GM18870 (cell line): Measurements from ENCODE around the gene TRPC4.

Source experiments
- ATAC-seq: cut with Tn5 transposase; IDR thresholded peaks from one replicate; pipeline ENCODE4 v1.9.1; 2021; ENCODE audit warnings: moderate library complexity; ENCODE audit not compliant: unreplicated experiment

The TRPC4 gene

GRCh38 chr13:37663724-37664123, 205.8 kb downstream of the TRPC4 start:
- no peak for ATAC-seq

- ATAC-seq: no peak
Measured at GRCh38 chr13:37662624-37663023, 206.9 kb downstream of the TRPC4 start.

- ATAC-seq: no peak
Measured at GRCh38 chr13:37657956-37658355, 211.6 kb downstream of the TRPC4 start.

- no peak for ATAC-seq
Measured at GRCh38 chr13:37657134-37657533, 212.4 kb downstream of the TRPC4 start.

GRCh38 chr13:37656247-37656940, 213.2 kb downstream of the TRPC4 start:
- no peak for ATAC-seq

DNA sequence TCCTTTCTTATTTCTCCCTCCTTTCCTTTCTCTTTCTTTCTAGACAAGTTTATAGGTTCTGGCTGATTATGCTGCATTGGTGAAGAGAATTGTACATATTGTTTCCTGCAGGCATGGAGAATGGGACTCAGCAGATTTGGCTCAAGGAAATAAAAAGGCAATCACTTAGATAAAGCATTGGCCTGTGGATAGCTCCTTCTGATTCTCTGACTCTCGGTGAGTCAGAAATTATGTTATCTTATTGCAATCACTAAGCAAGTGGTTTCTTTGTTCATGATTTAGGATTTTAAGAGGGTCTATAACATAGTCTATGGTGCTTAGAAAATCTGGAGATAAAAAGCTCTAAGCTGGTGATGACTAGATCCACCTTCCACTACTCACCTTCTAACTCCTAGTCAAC, 217.0 kb downstream of the TRPC4 start:
- no peak for ATAC-seq

GRCh38 chr13:37651891-37652290, 217.7 kb downstream of the TRPC4 start:
- no peak for ATAC-seq

DNA sequence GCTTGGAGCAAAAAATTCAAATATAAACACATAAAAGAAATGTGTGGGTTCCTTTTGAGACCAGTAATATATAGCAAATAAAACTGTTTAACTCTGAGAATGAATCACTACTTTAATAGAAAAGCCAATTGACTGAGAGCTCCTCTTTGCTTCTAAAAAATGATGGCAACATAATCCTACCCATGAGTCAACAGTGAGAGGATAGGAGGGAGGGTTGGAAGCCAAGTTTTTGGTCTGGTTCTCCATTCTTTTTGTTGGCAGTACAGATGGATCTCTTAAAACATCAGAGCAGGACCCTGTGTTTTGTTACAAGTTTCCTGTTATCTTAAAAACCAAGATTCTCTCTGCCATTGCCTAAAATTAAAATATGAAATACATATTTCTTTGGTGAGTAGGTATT, 221.0 kb downstream of the TRPC4 start:
- no peak for ATAC-seq

DNA sequence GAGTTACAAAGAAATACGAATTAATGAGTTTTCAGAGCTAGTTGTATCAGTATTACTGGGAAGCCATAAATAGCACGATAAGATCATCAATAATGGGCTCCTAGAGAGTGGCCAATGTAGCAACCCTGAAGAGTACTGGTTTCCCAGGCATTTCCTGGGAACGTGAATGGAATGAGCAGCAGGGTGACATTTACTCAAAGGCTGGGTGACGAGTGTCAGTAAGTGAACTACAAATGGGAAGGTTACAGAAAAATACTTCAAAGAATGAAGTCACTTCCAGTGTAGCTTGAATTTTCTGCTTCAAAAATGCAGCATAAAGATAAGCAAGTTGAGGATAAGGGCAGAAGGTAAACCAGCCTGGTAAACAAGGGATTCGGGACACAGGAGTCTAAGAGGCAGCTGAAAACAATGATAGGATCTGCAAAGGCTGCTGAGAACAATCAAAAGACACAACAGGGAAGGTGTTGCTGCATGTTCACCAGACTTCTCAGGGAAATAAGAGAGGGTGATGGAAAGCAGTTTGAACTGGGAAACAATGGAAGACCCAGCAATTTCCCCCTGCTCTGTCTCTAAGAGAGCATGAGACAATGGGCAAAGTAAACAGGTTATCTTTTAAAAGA, 222.4 kb downstream of the TRPC4 start:
- ATAC-seq: no peak

GRCh38 chr13:37646531-37646930, 223.0 kb downstream of the TRPC4 start:
- ATAC-seq: no peak

- ATAC-seq: no peak
Measured at GRCh38 chr13:37645181-37645740, 224.3 kb downstream of the TRPC4 start.

GRCh38 chr13:37641391-37641790, 228.2 kb downstream of the TRPC4 start:
- ATAC-seq: no peak

- ATAC-seq: no peak
Measured at GRCh38 chr13:37640499-37640898, 229.1 kb downstream of the TRPC4 start.

DNA sequence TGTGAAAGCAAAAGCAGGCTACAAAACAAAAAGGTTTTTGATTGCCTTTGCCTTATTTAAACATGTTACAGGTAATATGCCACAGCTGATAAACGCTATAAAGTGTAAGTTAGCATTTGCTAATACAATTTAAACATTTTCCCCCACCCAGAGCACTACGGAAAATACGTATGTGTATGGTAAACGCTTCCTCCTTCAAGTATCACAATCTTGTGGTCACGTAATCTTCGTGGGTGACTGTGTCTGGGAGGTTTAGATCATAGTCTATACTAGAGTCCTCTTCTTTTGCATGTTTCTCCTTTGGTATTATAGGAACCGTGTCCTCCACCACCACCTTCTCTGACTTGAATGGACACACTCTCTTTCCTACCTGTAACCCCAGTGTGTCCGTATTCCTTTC, 232.9 kb downstream of the TRPC4 start:
- ATAC-seq: no peak

GRCh38 chr13:37632294-37632693, 237.3 kb downstream of the TRPC4 start:
- no peak for ATAC-seq

- no peak for ATAC-seq
Measured at GRCh38 chr13:37627428-37627827, 242.1 kb downstream of the TRPC4 start.

- ATAC-seq: no peak
Measured at GRCh38 chr13:37621811-37622361, 247.7 kb downstream of the TRPC4 start.

DNA sequence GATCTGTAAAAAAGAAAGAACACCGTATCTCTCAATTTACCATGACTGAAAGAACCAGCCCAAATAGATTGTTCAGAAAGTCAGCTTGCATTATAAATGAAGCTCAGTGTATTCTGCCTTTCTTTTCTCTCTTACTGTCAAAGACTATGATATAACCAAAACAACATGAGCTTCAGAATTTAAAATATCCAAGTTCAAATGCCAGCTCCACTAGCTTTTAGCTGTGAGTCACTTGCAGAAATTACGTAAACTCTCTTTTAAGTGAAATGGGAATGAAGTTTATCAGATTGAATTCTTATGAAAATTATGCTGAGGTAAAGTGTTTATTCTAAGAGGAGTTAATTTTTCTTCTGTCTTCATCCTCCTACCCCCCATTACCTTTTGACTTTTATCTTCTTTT, 251.0 kb downstream of the TRPC4 start:
- no peak for ATAC-seq

DNA sequence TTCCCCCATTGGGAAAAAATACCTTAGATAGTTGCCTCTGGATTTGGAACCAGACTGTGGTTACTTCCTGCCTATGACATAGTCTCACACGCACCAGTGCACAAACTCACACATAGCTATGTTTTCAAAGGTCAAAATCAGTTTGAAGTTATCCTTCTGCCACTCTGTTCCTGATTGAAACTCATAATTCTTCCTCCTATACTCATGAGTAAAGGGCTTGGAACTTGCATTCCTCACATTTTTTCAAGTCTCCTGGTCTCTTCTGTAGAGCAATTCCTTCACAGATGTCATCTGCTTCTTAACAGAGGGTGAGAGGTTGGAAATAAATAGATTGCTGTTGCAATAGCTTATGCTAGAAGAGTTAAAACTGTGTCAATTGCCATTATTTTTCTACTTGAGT, 252.4 kb downstream of the TRPC4 start:
- ATAC-seq: no peak

DNA sequence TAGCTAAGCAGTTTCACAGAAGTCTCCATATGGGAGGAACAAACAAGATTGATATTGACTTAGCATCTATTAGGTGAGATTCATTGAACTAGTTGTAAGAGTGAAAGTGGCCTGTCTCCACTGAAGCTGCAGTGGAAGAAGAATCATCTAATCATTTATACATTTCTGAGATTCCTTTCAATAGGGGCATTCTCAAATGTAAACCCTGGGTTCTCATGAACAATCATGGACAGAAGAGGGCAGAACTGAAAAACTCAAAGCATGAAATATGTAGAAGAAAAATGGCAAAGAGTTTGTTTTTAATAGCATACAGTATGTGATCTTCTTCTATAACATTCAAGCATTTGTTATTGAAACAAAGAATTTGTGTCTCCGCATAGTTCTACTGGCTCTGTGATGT, 253.4 kb downstream of the TRPC4 start:
- no peak for ATAC-seq

GRCh38 chr13:37615276-37615675, 254.3 kb downstream of the TRPC4 start:
- no peak for ATAC-seq

DNA sequence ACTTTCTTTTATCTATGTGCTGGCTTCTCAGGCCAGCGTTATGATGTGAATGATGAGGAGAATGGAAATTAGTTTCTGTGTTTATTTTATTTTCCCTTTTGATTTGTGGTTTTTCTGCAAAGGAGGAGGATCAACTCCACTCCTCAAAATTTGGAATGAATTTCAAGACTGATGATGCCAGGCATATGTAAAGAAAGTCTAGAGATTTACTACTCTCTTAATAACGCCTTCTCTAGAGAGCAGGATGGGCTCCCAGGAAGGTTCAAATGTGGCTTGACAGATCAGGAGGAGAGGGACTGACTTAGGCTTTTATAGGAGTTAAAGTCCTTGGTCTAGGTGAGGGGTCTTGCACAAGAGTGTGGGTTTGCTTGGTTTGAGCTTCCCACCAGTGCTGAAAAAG, 255.9 kb downstream of the TRPC4 start:
- ATAC-seq: no peak
